Measurements from ENCODE around the gene IGFBP5.
A peak's percentile ranks its signal among the peaks of the same experiment; 100 is the strongest.

The IGFBP5 gene

DNA sequence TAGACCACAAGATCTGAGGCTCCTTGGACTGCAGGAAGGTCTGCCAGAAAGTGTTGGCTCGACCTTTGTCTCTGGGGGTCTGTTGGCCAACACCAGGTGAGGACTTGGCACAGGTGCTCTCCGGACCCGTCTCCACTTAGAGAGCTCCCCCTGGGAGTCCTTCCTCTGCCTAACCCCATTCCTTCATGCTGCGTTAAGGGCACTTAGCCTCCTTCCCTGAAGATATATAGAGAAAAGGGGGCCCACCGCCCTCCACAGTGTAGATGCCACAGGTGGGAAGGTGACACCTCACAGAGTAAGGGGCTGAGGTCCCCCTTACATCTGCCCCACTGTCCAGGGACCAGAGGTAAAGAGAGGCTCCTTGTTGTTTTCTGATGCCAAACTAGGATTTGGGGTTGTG, 8.2 kb downstream of the IGFBP5 start:
- TF ChIP-seq, protein P1, sequence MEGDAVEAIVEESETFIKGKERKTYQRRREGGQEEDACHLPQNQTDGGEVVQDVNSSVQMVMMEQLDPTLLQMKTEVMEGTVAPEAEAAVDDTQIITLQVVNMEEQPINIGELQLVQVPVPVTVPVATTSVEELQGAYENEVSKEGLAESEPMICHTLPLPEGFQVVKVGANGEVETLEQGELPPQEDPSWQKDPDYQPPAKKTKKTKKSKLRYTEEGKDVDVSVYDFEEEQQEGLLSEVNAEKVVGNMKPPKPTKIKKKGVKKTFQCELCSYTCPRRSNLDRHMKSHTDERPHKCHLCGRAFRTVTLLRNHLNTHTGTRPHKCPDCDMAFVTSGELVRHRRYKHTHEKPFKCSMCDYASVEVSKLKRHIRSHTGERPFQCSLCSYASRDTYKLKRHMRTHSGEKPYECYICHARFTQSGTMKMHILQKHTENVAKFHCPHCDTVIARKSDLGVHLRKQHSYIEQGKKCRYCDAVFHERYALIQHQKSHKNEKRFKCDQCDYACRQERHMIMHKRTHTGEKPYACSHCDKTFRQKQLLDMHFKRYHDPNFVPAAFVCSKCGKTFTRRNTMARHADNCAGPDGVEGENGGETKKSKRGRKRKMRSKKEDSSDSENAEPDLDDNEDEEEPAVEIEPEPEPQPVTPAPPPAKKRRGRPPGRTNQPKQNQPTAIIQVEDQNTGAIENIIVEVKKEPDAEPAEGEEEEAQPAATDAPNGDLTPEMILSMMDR (IDR thresholded peaks at IDR 0.05; ENCODE audit: low read depth, low read length) = no peak

DNA sequence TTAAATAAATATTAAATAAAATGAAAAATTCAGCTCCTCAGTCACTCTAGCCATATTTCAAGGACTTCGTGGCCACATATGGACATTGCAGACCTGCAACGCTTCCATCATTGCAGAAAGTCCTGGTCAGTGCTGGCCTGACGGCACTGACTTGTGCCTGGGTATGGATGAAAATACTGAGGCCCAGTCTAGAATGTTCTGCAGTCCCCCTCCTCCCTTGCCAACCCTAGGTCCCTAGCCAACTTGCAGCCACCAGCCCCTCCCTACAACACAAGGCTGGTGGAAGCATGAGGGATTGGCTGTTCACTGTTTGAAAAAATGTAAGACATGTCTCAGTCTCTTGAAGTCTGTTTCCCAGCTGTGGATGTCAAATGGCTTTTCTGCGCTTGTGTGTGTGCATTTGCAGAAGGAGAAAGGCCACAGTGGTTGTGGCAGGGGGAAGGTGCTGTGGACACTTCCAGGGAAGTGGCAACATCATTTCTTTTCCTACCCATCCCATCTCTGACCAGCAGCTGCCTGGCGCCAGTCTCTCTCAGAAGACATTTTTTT, 9.9 kb downstream of the IGFBP5 start:
- TF ChIP-seq, protein P1 (IDR thresholded peaks at IDR 0.05; ENCODE audit: low read depth, low read length) = no peak
- no peak overlapping the region for H3K4me3 ChIP-seq (replicated peaks in 1 of 2; ENCODE audit: low read depth in 2 of 2, low read length in 2 of 2)
- no peak for DNase-seq (ENCODE audit: low read depth in 2 of 2)

More for the DNA sequence above, 8.2 kb downstream of the IGFBP5 start:
- H3K4me3 ChIP-seq (replicated peaks in 1 of 2; ENCODE audit: low read depth in 2 of 2, low read length in 2 of 2) = no peak overlapping the region
- no peak for DNase-seq (ENCODE audit: low read depth in 2 of 2)

DNA sequence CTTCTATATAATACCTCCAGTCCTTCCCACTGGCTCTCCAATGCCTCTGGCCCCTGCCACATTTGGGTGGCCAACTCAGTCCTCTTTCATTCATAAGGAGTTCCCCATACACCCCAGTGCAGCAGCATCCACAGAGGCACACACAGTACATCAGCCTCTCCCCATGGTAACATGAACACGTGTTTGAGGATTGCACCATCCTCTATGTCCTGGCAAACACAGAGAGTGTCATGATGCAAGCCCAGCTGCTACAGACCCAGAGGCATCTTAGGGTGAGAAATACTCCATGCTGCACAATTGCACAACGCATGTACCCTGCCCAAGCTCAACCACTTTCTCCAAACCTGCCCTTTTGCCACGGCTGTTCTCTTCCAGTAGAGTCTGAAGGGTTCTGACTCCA, 11.5 kb downstream of the IGFBP5 start:
- no peak overlapping the region for H3K4me3 ChIP-seq (replicated peaks in 1 of 2; ENCODE audit: low read depth in 2 of 2, low read length in 2 of 2)
- TF ChIP-seq, protein P1 (IDR thresholded peaks at IDR 0.05; ENCODE audit: low read depth, low read length) = no peak
- DNase-seq (ENCODE audit: low read depth in 2 of 2) = peak; percentile 96 to 97

DNA sequence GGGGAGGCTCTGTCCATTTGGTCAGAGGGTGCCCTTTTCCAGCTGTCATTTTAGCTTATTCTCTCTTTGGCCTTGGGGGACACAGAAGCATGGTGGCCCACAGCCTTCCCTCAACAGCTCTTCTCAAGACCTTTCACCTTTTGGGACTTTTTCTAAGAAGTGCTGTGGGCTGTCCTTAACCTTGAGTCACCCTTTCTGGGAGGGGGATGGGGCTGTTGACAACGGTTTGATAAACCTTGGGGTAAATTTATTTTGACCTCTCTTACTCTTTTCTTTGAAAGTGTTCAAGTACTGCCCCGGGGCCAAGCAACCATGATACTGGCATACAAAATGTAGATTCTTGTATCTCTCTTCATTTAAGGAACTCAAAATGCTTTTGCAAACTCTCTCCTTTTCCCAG, 13.7 kb downstream of the IGFBP5 start:
- no peak overlapping the region for H3K4me3 ChIP-seq (replicated peaks in 1 of 2; ENCODE audit: low read depth in 2 of 2, low read length in 2 of 2)
- no peak for DNase-seq (ENCODE audit: low read depth in 2 of 2)
- TF ChIP-seq, protein P1 (IDR thresholded peaks at IDR 0.05; ENCODE audit: low read depth, low read length) = no peak

DNA sequence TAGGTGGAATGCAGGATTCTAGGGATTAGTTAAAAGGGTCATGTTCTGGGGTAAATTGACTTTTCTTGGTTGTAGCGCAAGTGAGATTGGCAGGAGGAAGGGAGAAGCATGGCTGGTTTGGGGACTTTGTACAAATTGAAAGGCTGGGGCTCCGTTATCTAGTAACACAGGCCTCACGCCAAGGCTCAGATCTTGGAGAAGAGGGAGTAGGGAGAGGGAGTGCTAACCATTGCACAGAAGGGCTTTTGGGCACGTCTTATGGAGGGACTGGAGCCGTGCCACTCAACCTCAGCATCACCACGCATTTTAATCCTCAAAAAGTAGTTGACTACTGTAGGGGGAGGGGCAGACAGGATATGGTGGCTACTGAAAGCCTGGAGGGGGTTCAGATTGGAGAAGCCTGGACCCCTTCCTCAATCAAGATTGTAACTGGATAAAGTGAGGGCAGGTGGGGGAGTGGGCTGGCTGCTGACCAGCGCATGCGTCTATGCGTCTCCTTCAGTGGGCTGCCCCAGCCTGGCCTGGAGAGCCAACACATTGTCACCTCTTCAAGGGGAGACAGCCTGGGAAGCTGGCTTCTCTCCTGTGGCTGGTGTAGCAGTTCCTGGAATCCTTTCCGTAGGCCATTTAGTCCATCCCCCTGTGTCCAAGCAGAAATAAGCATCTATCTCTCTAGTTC, 14.3 kb downstream of the IGFBP5 start:
- TF ChIP-seq, protein P1 (IDR thresholded peaks at IDR 0.05; ENCODE audit: low read depth, low read length) = no peak
- no peak overlapping the region for H3K4me3 ChIP-seq (replicated peaks in 1 of 2; ENCODE audit: low read depth in 2 of 2, low read length in 2 of 2)
- no peak for DNase-seq (ENCODE audit: low read depth in 2 of 2)

DNA sequence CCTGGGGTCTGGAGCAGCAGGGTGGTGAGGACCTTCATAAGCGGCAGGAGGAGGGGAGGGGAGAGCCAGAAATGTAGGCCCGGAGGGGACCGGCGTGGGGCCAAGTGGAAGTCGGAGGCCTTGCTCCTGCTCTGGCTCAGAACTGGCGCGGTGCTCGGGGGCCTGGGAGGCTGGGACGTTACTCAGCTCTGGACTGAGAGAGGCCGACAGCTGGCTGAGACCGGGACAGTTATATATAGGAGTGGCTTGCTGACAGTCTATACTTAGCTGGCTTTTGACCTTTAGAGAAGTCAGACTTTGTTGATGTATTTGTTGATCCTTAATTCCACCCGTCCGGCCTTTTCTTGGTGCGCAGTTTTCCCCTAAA, 15.7 kb downstream of the IGFBP5 start:
- TF ChIP-seq, protein P1 (IDR thresholded peaks at IDR 0.05; ENCODE audit: low read depth, low read length) = no peak
- H3K4me3 ChIP-seq (replicated peaks in 1 of 2; ENCODE audit: low read depth in 2 of 2, low read length in 2 of 2) = no peak overlapping the region
- DNase-seq (ENCODE audit: low read depth in 2 of 2) = peak in 1 of 2 donors; percentile 25

Data from cardiac fibroblast (primary cell).